Stimulated activated CD8-positive, alpha-beta memory T cell treated with anti-CD3 and anti-CD28 coated beads, Interleukin-2, amount 100 ng/mL, for 48 hours (primary cell): ENCODE results near the gene GOLIM4.

ENCODE experiments used
- DNase-seq, 2 donors: peaks; one replicate each; pipeline ENCODE4 v3.0.0-alpha.2; 2020; ENCODE audit warnings: low read depth in 2 of 2

The GOLIM4 gene

GRCh38 chr3:168100777-168101492 lies 5.2 kb upstream of the GOLIM4 start:
- no peak for DNase-seq

- no peak for DNase-seq
Measured at GRCh38 chr3:168097381-168097780, 1.7 kb upstream of the GOLIM4 start.

GRCh38 chr3:168096210-168096652 lies 507 bp upstream of the GOLIM4 start:
- no peak for DNase-seq

GRCh38 chr3:168094877-168095610 lies 680 bp downstream of the GOLIM4 start:
- DNase-seq: peak; percentile 19 to 27

GRCh38 chr3:168094580-168094876 lies 1.2 kb downstream of the GOLIM4 start:
- DNase-seq: no peak

- no peak for DNase-seq
Measured at GRCh38 chr3:168093790-168094189, 1.9 kb downstream of the GOLIM4 start.

GRCh38 chr3:168093229-168093628 lies 2.5 kb downstream of the GOLIM4 start:
- no peak for DNase-seq

GRCh38 chr3:168091941-168092340 lies 3.8 kb downstream of the GOLIM4 start:
- no peak for DNase-seq

- DNase-seq: no peak
Measured at GRCh38 chr3:168091302-168091858, 4.3 kb downstream of the GOLIM4 start.

- no peak for DNase-seq
Measured at GRCh38 chr3:168090306-168091085, 5.2 kb downstream of the GOLIM4 start.

GRCh38 chr3:168089179-168089771 lies 6.4 kb downstream of the GOLIM4 start:
- no peak for DNase-seq

- no peak for DNase-seq
Measured at GRCh38 chr3:168088106-168088720, 7.5 kb downstream of the GOLIM4 start.

- no peak for DNase-seq
Measured at GRCh38 chr3:168087539-168087938, 8.2 kb downstream of the GOLIM4 start.

- no peak for DNase-seq
Measured at GRCh38 chr3:168086541-168087260, 9.0 kb downstream of the GOLIM4 start.

- DNase-seq: no peak
Measured at GRCh38 chr3:168085491-168086119, 10.1 kb downstream of the GOLIM4 start.

GRCh38 chr3:168083906-168084305 lies 11.8 kb downstream of the GOLIM4 start:
- DNase-seq: no peak

- no peak for DNase-seq
Measured at GRCh38 chr3:168081856-168082255, 13.9 kb downstream of the GOLIM4 start.

- no peak for DNase-seq
Measured at GRCh38 chr3:168081171-168081771, 14.5 kb downstream of the GOLIM4 start.

GRCh38 chr3:168080499-168081170 lies 15.1 kb downstream of the GOLIM4 start:
- no peak for DNase-seq
